HepG2 (cell line): ENCODE results near the gene LCAT. TPM values are rescaled to one million over a fixed set of nuclear protein-coding genes. Genes with fewer than 3 reads are reported as not detected.

Experiments used
- ARNTL ChIP-seq: sonication (generic); formaldehyde crosslinking; IDR thresholded peaks from 2 replicates; pipeline ENCODE4 v1.4.0; 2020; ENCODE audit warnings: mild to moderate bottlenecking, missing genetic modification reagents
- BHLHE40 ChIP-seq: IDR thresholded peaks from 2 replicates; pipeline ENCODE4 v1.6.1; 2011; ENCODE audit warnings: low read length, improper control_type of control experiment
- FLYWCH1 ChIP-seq: sonication (generic); formaldehyde crosslinking; IDR thresholded peaks from 2 replicates; pipeline ENCODE4 v1.8.1; 2023; ENCODE audit warnings: mild to moderate bottlenecking, missing genetic modification reagents
- HNF4A ChIP-seq: sonication (generic); formaldehyde crosslinking; IDR thresholded peaks from 2 replicates; pipeline ENCODE4 v1.4.0; 2020; ENCODE audit warnings: missing genetic modification reagents
- HOXA7 ChIP-seq: sonication (generic); formaldehyde crosslinking; IDR thresholded peaks from 2 replicates; pipeline ENCODE4 v1.8.1; 2022; ENCODE audit warnings: mild to moderate bottlenecking, missing genetic modification reagents, moderate library complexity
- NR3C1 ChIP-seq: sonication (generic); formaldehyde crosslinking; IDR thresholded peaks from 2 replicates; pipeline ENCODE4 v1.4.0; 2020; ENCODE audit warnings: missing genetic modification reagents
- PHF21A ChIP-seq: sonication (generic); formaldehyde crosslinking; IDR thresholded peaks from 2 replicates; pipeline ENCODE4 v1.5.0; 2020; ENCODE audit warnings: mild to moderate bottlenecking, missing genetic modification reagents
- POGK ChIP-seq: sonication (generic); formaldehyde crosslinking; conservative IDR thresholded peaks from 2 replicates; pipeline ENCODE4 v1.8.0; 2022; ENCODE audit warnings: mild to moderate bottlenecking, moderate library complexity, missing genetic modification reagents
- TFE3 ChIP-seq: IDR thresholded peaks from 2 replicates; pipeline ENCODE4 v1.6.1; 2016
- ZBTB14 ChIP-seq: sonication (generic); formaldehyde crosslinking; IDR thresholded peaks from 2 replicates; pipeline ENCODE4 v1.4.0; 2020; ENCODE audit warnings: missing genetic modification reagents
- ZBTB20 ChIP-seq: sonication (generic); formaldehyde crosslinking; IDR thresholded peaks from 2 replicates; pipeline ENCODE4 v1.8.1; 2023; ENCODE audit warnings: missing genetic modification reagents, low read depth, mild to moderate bottlenecking, borderline replicate concordance
- ZHX1 ChIP-seq: sonication (generic); formaldehyde crosslinking; IDR thresholded peaks from 2 replicates; pipeline ENCODE4 v1.8.1; 2022; ENCODE audit warnings: low read depth, mild to moderate bottlenecking, missing genetic modification reagents
- ZNF205 ChIP-seq: IDR thresholded peaks from 2 replicates; pipeline ENCODE4 v1.6.1; 2018; ENCODE audit warnings: missing biosample characterization, missing genetic modification reagents
- ZNF224 ChIP-seq: sonication (generic); formaldehyde crosslinking; IDR thresholded peaks from 2 replicates; pipeline ENCODE4 v1.5.0; 2020; ENCODE audit warnings: mild to moderate bottlenecking, missing genetic modification reagents
- ZNF234 ChIP-seq: sonication (generic); formaldehyde crosslinking; conservative IDR thresholded peaks from 2 replicates; pipeline ENCODE4 v1.5.1; 2020; ENCODE audit warnings: mild to moderate bottlenecking, missing genetic modification reagents
- ZNF264 ChIP-seq: sonication (generic); formaldehyde crosslinking; IDR thresholded peaks from 2 replicates; pipeline ENCODE4 v1.4.0; 2020; ENCODE audit warnings: missing genetic modification reagents
- ZNF563 ChIP-seq: sonication (generic); formaldehyde crosslinking; IDR thresholded peaks from 2 replicates; pipeline ENCODE4 v1.8.0; 2022; ENCODE audit warnings: mild to moderate bottlenecking, moderate library complexity, missing genetic modification reagents
- ZNF576 ChIP-seq: sonication (generic); formaldehyde crosslinking; IDR thresholded peaks from 2 replicates; pipeline ENCODE4 v1.4.0; 2020; ENCODE audit warnings: mild to moderate bottlenecking, missing genetic modification reagents
- ZNF605 ChIP-seq: sonication (generic); formaldehyde crosslinking; IDR thresholded peaks from 2 replicates; pipeline ENCODE4 v1.8.0; 2022; ENCODE audit warnings: mild to moderate bottlenecking, missing genetic modification reagents
- ZNF704 ChIP-seq: sonication (generic); formaldehyde crosslinking; IDR thresholded peaks from 2 replicates; pipeline ENCODE4 v1.8.1; 2023; ENCODE audit warnings: mild to moderate bottlenecking, inconsistent platforms, moderate library complexity, missing genetic modification reagents, borderline replicate concordance
- ZSCAN22 ChIP-seq: sonication (generic); formaldehyde crosslinking; IDR thresholded peaks from 2 replicates; pipeline ENCODE4 v1.4.0; 2020; ENCODE audit warnings: mild to moderate bottlenecking, missing genetic modification reagents
- polyA plus RNA-seq, 8 experiments: library from polyadenylated mRNA; depleted of rRNA in 3 of 8; stranded (reverse) in 7 of 8; unstranded in 1 of 8; fragments of >200 nt; fragmentation: Illumina TruSeq in 4 of 8; extraction: Trizol in 4 of 8; gene quantifications; 2 replicates each; pipeline versions ENCODE4 v1.2.1 to v1.2.3, GENCODE V29; 2011 to 2016; ENCODE audit warnings: low read depth in 4 of 8, missing spikeins in 1 of 8, mixed read lengths in 1 of 8; ENCODE audit not compliant: insufficient read depth in 1 of 8
- total RNA-seq, 5 experiments: library from RNA; depleted of rRNA; stranded (reverse); fragments of >200 nt; fragmentation: Illumina TruSeq; extraction: Trizol; gene quantifications; 2 replicates each; pipeline ENCODE4 v1.2.3, GENCODE V29; 2016; ENCODE audit warnings: low read depth in 1 of 5

Gene LCAT
- total and polyA plus RNA-seq, 2 of the 13 experiments (the other 11 are each of a cell fraction or from before 2014, with no cell fraction given): 36.1 to 38.9 TPM

GRCh38 chr16:67893743-67894399 is 50.0 kb downstream of the LCAT start (continued):
- no peak for TF ChIP-seq ZNF264
- no peak for TF ChIP-seq NR3C1 (CRISPR knock-in tag)
- TF ChIP-seq ZNF563 (CRISPR knock-in tag): no peak
- TF ChIP-seq POGK (CRISPR knock-in tag): 0 out of 2 replicates have a peak, but pooled peaks have one; percentile 40
- peak; percentile 60 for TF ChIP-seq HNF4A (CRISPR knock-in tag)
- no peak for TF ChIP-seq ZBTB14
- TF ChIP-seq TFE3 (CRISPR knock-in tag): no peak
- TF ChIP-seq ZNF224 (CRISPR knock-in tag): peak; percentile 16; the same call in 1 of the 2 replicates
- peak; percentile 8; the same call in 1 of the 2 replicates for TF ChIP-seq ZNF605 (CRISPR knock-in tag)
- 0 out of 2 replicates have a peak, but pooled peaks have one; percentile 36 for TF ChIP-seq PHF21A (CRISPR knock-in tag)
- no peak for TF ChIP-seq ARNTL (CRISPR knock-in tag)
- no peak for TF ChIP-seq HOXA7 (CRISPR knock-in tag)
- TF ChIP-seq ZNF704 (CRISPR knock-in tag): no peak
- TF ChIP-seq ZSCAN22 (CRISPR knock-in tag): no peak
- no peak for TF ChIP-seq ZBTB20 (CRISPR knock-in tag)
- no peak; the same call in 1 of the 2 replicates for TF ChIP-seq ZHX1 (CRISPR knock-in tag)
- TF ChIP-seq BHLHE40: no peak
- TF ChIP-seq FLYWCH1 (CRISPR knock-in tag): no peak
- 0 out of 2 replicates have a peak, but pooled peaks have one; percentile 10 for TF ChIP-seq ZNF576 (CRISPR knock-in tag)
- no peak for TF ChIP-seq ZNF205 (CRISPR knock-in tag)
- 0 out of 2 replicates have a peak, but pooled peaks have one; percentile 41 for TF ChIP-seq ZNF234
